HG03558 (cell line): ENCODE results near the gene RNF212.
"Not testable (repeated sequence)": the region's sequence is repeated elsewhere in the genome, so short reads cannot be mapped to it uniquely, and the experiment has no call there.

Experiments used
- ATAC-seq: cut with Tn5 transposase; IDR thresholded peaks from one replicate; pipeline ENCODE4 v1.9.1; 2021; ENCODE audit warnings: moderate number of reproducible peaks; ENCODE audit not compliant: unreplicated experiment; ENCODE audit errors: extremely low read depth

RNF212 gene

GRCh38 chr4:1075225-1075624 lies 38.1 kb downstream of the RNF212 start:
- ATAC-seq: no peak

GRCh38 chr4:1074077-1074476 lies 39.3 kb downstream of the RNF212 start:
- no peak for ATAC-seq

GRCh38 chr4:1072830-1073446 lies 40.4 kb downstream of the RNF212 start:
- ATAC-seq: no peak

- ATAC-seq: no peak
These were observed 44.0 kb downstream of the RNF212 start for GRCh38 chr4:1069394-1069793.

- no peak for ATAC-seq
These were observed 47.6 kb downstream of the RNF212 start for GRCh38 chr4:1065732-1066131.

- ATAC-seq: no peak
These were observed 50.9 kb downstream of the RNF212 start for GRCh38 chr4:1062419-1062818.

- ATAC-seq: no peak
These were observed 51.6 kb downstream of the RNF212 start for GRCh38 chr4:1061760-1062159.

- ATAC-seq: no peak
These were observed 52.2 kb downstream of the RNF212 start for GRCh38 chr4:1061056-1061700.

- no peak for ATAC-seq
These were observed 52.7 kb downstream of the RNF212 start for GRCh38 chr4:1060621-1061020.

GRCh38 chr4:1060121-1060520 lies 53.2 kb downstream of the RNF212 start:
- no peak for ATAC-seq

- ATAC-seq: no peak
These were observed 54.2 kb downstream of the RNF212 start for GRCh38 chr4:1058997-1059665.

- ATAC-seq: no peak
These were observed 55.0 kb downstream of the RNF212 start for GRCh38 chr4:1058198-1058996.

- no peak for ATAC-seq
These were observed 56.0 kb downstream of the RNF212 start for GRCh38 chr4:1057403-1057745.

GRCh38 chr4:1056671-1057402 lies 56.5 kb downstream of the RNF212 start:
- ATAC-seq: no peak

- no peak for ATAC-seq
These were observed 57.4 kb downstream of the RNF212 start for GRCh38 chr4:1055721-1056590.

- ATAC-seq: not testable (repeated sequence)
These were observed 58.1 kb downstream of the RNF212 start for GRCh38 chr4:1055243-1055701.

GRCh38 chr4:1054696-1055242 lies 58.6 kb downstream of the RNF212 start:
- not testable (repeated sequence) for ATAC-seq

- ATAC-seq: not testable (repeated sequence)
These were observed 59.5 kb downstream of the RNF212 start for GRCh38 chr4:1053891-1054290.

- ATAC-seq: no peak
These were observed 60.2 kb downstream of the RNF212 start for GRCh38 chr4:1053080-1053661.
